K562 (cell line): ENCODE measurements around the gene CTF1. TPM values are rescaled to one million over a fixed set of nuclear protein-coding genes. Genes with fewer than 3 reads are reported as not detected.

Experiments used
- BDP1 ChIP-seq: IDR thresholded peaks from 3 replicates; pipeline ENCODE4 v1.6.1; 2011; ENCODE audit not compliant: insufficient read length, insufficient read depth
- C11orf30 ChIP-seq: fragments of 450-650 bp; IDR thresholded peaks from 2 replicates; pipeline ENCODE4 v1.6.1; 2016; ENCODE audit warnings: low read depth, mild to moderate bottlenecking
- CC2D1A ChIP-seq: fragments of 450-650 bp; IDR thresholded peaks from 2 replicates; pipeline ENCODE4 v1.6.1; 2017; ENCODE audit warnings: mild to moderate bottlenecking
- E2F3 ChIP-seq: fragments of 250-450 bp; sonication (Bioruptor Pico); IDR thresholded peaks from 2 replicates; pipeline ENCODE4 v1.4.0; 2020; ENCODE audit warnings: mild to moderate bottlenecking
- EGR1 ChIP-seq: fragments of 450-650 bp; conservative IDR thresholded peaks from 2 replicates; pipeline ENCODE4 v1.6.1; 2017; ENCODE audit warnings: mild to moderate bottlenecking
- GABPA ChIP-seq: fragments of 200-800 bp; sonication (Bioruptor generic); conservative IDR thresholded peaks from 2 replicates; pipeline ENCODE4 v1.6.1; 2016; ENCODE audit warnings: low read depth, missing genetic modification characterization, missing compliant biosample characterization
- HDAC1 ChIP-seq, 2 experiments: fragments of 450-650 bp; IDR thresholded peaks; 2 replicates each; pipeline ENCODE4 v1.6.1; 2016 to 2017; ENCODE audit warnings: inconsistent platforms in 1 of 2, mild to moderate bottlenecking in 1 of 2, moderate library complexity in 1 of 2
- MAFF ChIP-seq: IDR thresholded peaks from 2 replicates; pipeline ENCODE4 v1.6.1; 2012; ENCODE audit warnings: low read length, improper control_type of control experiment
- MAFK ChIP-seq: IDR thresholded peaks from 2 replicates; pipeline ENCODE4 v1.6.1; 2011; ENCODE audit warnings: low read length, improper control_type of control experiment
- NCOA6 ChIP-seq: fragments of 450-650 bp; IDR thresholded peaks from 2 replicates; pipeline ENCODE4 v1.6.1; 2017; ENCODE audit warnings: mild to moderate bottlenecking
- SAP30 ChIP-seq: fragments of 200-600 bp; sonication (generic); IDR thresholded peaks from 2 replicates; pipeline ENCODE4 v1.6.1; 2012; ENCODE audit warnings: borderline replicate concordance, low read depth, mild to moderate bottlenecking, moderate library complexity, low read length, control low read depth, inconsistent platforms; ENCODE audit not compliant: insufficient read depth, poor library complexity, severe bottlenecking
- TCF7 ChIP-seq: sonication (generic); IDR thresholded peaks from 2 replicates; pipeline ENCODE4 v1.6.1; 2016; ENCODE audit warnings: antibody characterized with exemption, borderline replicate concordance
- ZEB2 ChIP-seq: fragments of 450-650 bp; IDR thresholded peaks from 2 replicates; pipeline ENCODE4 v1.6.1; 2016
- ZNF121 ChIP-seq: sonication (generic); formaldehyde crosslinking; conservative IDR thresholded peaks from 2 replicates; pipeline ENCODE4 v1.8.0; 2022; ENCODE audit warnings: missing genetic modification reagents
- ZNF217 ChIP-seq: sonication (generic); formaldehyde crosslinking; IDR thresholded peaks from 2 replicates; pipeline ENCODE4 v1.8.0; 2022; ENCODE audit warnings: mild to moderate bottlenecking, missing genetic modification reagents
- ZNF224 ChIP-seq: sonication (generic); formaldehyde crosslinking; IDR thresholded peaks from 2 replicates; pipeline ENCODE4 v1.8.0; 2022; ENCODE audit warnings: mild to moderate bottlenecking, missing genetic modification reagents
- ZNF77 ChIP-seq: fragments of 250-450 bp; sonication (Bioruptor Pico); IDR thresholded peaks from 2 replicates; pipeline ENCODE4 v1.5.0; 2020
- polyA plus RNA-seq, 8 experiments: library from polyadenylated mRNA; depleted of rRNA in 4 of 8; stranded (reverse) in 5 of 8; unstranded in 3 of 8; fragments of >200 nt; fragmentation: Nextera tagmentation in 2 of 8; fragmentation: Illumina TruSeq in 1 of 8; extraction: Ambion mirVana in 2 of 8; extraction: Trizol in 1 of 8; gene quantifications; 2 replicates each; pipeline versions ENCODE4 v1.2.1 to v1.2.3, GENCODE V29; 2011 to 2014; ENCODE audit warnings: inconsistent platforms in 1 of 8, missing spikeins in 1 of 8
- total RNA-seq, 7 experiments: library from RNA; depleted of rRNA in 6 of 7; stranded (reverse); fragments of >200 nt in 6 of 7; fragmentation: Illumina TruSeq in 2 of 7; extraction: Trizol in 2 of 7; gene quantifications; 2 replicates each; pipeline versions ENCODE4 v1.2.1 to v1.2.3, GENCODE V29; 2011 to 2021; ENCODE audit warnings: low replicate concordance in 1 of 7
- TF ChIP-seq, protein P1 (sequence below), 2 experiments: fragments of 450-650 bp; IDR thresholded peaks; 2 replicates each; pipeline ENCODE4 v1.6.1; 2016; ENCODE audit warnings: mild to moderate bottlenecking in 2 of 2, borderline replicate concordance in 1 of 2, low read depth in 1 of 2, moderate library complexity in 1 of 2
- TF ChIP-seq, protein P2 (sequence below): fragments of 450-650 bp; IDR thresholded peaks from 2 replicates; pipeline ENCODE4 v1.6.1; 2016; ENCODE audit warnings: borderline replicate concordance

Gene CTF1
- total and polyA plus RNA-seq, 9 of the 15 experiments (the other 6 are each of a cell fraction or from before 2014, with no cell fraction given): 0.24 to 2.5 (median 0.44) TPM

DNA sequence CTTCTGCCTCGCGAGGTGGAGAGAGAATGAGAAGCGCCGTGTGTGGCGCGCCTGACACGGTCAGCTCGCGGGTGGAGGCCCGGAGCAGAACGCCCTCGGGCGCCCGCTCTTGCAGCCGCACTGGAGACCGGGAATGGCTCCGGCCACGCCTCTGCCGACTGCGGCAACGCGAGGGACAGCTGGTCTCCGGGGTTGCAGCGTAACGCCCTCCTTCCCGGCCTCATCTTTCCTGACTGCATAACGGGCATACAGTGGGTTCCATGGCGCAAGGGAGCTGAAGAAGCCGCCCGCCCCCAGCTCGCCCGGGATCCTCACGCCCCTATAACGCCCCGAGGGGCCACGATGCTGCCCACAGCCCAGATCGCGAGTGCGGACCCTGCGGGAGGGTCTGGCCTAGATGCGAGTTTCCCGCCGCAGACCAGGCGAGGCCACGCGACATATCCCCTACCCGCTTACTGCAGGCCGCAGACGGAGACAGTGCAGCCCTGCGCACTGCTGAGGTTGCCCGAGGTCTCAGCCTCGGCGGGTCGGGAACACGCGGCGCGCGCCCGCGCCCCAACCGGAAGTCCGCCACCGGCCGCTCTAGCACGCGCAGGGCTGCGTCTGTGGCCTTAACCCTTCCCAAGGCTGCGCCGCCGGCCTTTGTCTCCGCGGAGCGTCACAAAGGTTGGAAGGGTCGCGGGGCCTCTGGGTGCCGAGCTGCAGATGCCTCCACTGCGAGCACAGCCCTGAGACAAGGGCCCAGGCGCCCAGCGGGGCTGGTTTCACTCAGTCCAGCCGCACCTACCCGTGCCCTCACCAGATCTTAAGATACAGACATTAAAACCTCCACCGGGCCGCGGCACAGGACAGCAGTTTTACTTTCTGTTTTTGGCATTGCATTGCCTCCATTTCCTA, 21.3 kb upstream of the CTF1 start (continued):
- TF ChIP-seq, protein P1, sequence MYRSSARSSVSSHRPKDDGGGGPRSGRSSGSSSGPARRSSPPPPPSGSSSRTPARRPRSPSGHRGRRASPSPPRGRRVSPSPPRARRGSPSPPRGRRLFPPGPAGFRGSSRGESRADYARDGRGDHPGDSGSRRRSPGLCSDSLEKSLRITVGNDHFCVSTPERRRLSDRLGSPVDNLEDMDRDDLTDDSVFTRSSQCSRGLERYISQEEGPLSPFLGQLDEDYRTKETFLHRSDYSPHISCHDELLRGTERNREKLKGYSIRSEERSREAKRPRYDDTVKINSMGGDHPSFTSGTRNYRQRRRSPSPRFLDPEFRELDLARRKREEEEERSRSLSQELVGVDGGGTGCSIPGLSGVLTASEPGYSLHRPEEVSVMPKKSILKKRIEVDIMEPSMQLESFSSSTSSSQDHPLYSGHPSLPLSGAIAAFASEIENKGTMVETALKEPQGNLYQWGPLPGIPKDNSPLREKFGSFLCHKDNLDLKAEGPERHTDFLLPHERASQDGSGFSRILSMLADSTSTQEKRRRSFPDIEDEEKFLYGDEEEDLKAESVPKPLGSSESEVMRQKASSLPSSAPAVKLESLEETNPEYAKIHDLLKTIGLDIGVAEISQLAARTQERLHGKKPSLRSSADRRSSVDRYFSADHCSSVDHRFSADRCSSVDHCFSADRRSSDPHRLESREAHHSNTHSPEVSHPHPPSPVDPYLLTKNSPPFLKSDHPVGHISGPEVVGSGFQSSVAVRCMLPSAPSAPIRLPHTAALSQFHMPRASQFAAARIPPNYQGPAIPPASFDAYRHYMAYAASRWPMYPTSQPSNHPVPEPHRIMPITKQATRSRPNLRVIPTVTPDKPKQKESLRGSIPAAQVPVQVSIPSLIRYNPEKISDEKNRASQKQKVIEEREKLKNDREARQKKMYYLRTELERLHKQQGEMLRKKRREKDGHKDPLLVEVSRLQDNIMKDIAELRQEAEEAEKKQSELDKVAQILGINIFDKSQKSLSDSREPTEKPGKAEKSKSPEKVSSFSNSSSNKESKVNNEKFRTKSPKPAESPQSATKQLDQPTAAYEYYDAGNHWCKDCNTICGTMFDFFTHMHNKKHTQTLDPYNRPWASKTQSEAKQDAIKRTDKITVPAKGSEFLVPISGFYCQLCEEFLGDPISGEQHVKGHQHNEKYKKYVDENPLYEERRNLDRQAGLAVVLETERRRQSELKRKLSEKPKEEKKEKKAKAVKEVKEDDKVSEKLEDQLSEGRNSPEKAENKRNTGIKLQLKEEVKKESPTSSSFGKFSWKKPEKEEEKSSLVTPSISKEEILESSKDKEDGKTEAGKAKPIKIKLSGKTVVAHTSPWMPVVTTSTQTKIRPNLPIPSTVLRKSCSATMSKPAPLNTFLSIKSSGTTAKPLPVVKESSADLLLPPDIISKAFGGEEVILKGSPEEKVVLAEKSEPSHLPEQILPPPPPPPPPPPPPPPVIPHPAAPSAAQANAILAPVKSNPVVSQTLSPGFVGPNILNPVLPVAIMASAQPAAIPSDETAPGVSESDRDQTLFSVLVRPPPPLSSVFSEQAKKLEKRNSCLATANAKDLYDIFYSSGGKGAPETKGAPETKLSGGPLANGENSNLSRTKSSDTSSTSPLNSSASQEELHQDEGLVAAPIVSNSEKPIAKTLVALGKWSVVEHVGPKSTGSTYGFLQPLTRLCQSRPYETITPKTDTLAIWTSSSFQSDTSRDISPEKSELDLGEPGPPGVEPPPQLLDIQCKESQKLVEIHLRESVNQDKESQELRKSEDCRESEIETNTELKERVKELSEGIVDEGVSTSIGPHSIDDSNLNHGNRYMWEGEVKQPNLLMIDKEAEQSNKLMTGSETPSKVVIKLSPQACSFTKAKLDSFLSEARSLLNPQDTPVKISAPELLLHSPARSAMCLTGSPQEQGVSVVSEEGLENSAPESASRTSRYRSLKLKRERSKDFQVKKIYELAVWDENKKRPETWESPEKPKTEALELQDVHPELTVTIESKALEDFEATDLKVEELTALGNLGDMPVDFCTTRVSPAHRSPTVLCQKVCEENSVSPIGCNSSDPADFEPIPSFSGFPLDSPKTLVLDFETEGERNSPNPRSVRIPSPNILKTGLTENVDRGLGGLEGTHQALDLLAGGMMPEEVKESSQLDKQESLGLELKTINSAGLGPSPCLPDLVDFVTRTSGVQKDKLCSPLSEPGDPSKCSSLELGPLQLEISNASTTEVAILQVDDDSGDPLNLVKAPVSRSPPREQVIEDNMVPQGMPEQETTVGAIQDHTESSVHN (IDR thresholded peaks at IDR 0.05; ENCODE audit: borderline replicate concordance in 1 of 2, low read depth in 1 of 2): no peak
- TF ChIP-seq ZNF217 (CRISPR knock-in tag) (no peak), MAFK (no peak), E2F3 (peak; percentile 63), ZEB2 (no peak; the same call in 1 of the 2 replicates), GABPA (tag) (peak; percentile 98), C11orf30 (peak; percentile 70), SAP30 (peak; percentile 89), CC2D1A (peak; percentile 43; the same call in 1 of the 2 replicates), HDAC1 (IDR thresholded peaks at IDR 0.05) (peak in 1 of 2 experiments; percentile 85; a peak in 2 of 4 replicates), BDP1 (no peak), NCOA6 (no peak), TCF7 (no peak), ZNF121 (CRISPR knock-in tag) (no peak), ZNF224 (0 out of 2 replicates have a peak, but pooled peaks have one; percentile 67), MAFF (no peak), EGR1 (no peak), ZNF77 (CRISPR knock-in tag) (no peak)
- TF ChIP-seq, protein P2, sequence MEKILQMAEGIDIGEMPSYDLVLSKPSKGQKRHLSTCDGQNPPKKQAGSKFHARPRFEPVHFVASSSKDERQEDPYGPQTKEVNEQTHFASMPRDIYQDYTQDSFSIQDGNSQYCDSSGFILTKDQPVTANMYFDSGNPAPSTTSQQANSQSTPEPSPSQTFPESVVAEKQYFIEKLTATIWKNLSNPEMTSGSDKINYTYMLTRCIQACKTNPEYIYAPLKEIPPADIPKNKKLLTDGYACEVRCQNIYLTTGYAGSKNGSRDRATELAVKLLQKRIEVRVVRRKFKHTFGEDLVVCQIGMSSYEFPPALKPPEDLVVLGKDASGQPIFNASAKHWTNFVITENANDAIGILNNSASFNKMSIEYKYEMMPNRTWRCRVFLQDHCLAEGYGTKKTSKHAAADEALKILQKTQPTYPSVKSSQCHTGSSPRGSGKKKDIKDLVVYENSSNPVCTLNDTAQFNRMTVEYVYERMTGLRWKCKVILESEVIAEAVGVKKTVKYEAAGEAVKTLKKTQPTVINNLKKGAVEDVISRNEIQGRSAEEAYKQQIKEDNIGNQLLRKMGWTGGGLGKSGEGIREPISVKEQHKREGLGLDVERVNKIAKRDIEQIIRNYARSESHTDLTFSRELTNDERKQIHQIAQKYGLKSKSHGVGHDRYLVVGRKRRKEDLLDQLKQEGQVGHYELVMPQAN: peak; percentile 82; the same call in 1 of the 2 replicates
